ENCODE measurements around the gene NMT2. TPM values are rescaled to one million over a fixed set of nuclear protein-coding genes. Genes with fewer than 3 reads are reported as not detected.

Gene NMT2
- total RNA-seq = 47.3 and 64.5 TPM in 2 replicates

DNA sequence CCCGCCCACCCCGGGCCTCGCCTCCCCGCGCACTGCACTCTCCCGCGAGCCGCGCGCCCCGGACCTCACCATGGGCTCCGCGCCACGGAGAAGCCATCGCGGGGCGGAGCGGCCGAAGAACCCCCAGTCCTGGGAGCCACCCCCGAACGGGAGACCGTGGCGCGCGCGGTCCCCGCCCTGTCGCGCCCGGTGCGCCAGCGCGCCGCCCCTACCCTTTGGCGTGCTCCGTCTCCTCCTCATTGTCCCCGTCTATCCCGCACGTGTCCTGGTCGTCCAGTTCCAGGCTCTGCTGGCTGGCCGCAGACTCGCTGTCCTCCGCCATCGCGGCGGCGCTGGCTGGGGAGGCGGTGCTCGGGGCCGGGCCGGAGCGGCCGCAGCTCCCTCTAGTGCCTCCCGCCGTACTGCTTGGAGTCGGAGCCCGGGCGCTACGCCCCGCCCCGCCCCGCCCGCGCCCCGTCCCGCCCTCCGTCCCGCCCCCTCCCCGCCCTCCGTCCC lies at the start of gene NMT2:
Gene NMT2 (minus strand): TSS at position 403 of the 495 bp plus-strand sequence. CDS start 81 bp downstream, at position 322.

DNA sequence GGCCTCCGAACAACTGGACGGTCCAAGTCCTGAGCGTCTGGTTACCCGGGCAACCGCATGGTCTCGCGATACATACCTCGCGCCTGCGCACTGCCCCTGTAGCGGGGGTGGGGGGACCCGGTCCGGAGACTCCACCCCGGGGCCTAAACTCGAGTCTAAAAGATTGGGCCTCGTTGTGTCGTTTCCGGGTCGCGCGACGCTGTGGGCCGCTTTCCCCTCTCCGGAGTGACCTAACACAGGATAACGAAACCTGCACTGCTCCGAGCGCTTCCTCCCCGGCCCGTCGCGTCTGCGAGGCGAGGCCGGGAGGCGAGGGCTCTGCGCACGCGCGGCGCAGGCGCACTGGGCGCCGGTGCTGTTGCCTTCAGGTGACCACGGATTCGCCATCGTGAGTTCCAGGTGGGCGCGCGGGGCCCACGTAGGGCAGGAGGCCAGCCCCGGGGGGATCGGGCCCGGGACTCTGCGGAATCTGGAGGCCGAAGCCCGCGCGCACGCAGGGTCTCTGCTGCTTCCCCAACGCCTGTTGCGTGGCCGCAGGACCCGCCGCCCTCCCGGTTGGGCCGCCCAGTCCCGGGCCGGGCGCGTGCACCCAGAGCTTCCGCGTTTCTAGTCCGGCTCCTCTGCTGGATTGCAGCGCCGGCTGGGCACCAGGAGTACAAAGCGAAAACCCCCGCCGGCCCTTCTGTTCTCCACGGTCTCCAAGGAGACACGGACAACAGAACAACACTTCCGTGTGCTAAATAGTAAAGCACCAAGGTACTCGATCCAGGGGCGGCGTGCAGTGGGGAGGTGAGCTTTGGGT lies 71.3 kb downstream of the NMT2 start, which contains the start of gene RPP38:
Gene RPP38 (plus strand): TSS at position 345 of the 802 bp plus-strand sequence. CDS start 5,960 bp downstream, outside the sequence.

DNA sequence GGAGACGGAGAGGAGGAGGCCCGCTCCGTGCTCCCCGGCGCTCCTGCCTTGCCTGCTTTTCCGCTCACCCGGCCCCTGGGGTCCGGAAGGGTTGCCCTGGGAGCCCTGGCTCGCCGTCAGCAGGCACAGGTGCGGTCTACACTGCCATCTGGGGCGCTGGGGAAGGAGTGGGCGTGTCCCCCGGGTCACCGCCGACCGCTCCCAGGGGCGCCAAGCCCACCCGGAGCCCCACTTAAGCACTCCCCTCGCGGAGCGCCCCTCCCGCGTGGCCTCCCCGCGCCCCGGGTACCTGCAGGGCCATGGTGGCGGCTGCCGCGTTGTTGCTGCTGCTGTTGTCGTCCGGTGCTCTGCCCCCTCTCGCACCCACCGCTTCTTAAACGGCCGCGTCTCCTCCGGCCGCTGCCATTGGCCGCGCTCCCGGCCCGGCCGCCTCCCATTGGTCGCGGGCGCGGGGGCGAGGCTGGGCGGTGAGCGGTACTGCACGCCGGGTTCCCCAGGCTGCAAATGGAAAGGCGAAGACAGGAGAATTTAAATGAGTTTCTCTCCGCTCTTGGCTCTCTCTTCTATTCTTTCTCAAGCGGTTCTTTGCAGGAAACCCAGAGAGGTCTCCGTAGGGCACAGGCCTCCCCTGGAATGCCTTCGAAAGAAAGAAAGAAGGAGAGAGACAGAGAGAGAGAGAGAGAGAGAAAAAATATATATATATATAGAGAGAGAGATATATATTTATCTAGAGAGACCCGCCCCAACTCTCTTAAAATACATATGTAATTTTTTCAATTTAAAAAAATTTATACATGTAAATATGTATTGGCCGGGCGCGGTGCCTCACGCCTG lies 79.8 kb downstream of the NMT2 start, which contains the start of gene ACBD7:
Gene ACBD7 (minus strand): TSS at position 349 of the 834 bp plus-strand sequence. CDS start 48 bp downstream, at position 301.

Other genes with a start within 250 kb of the NMT2 start
- 9.4 and 10.9 TPM in 2 replicates for gene DCLRE1C, start 214.6 kb downstream of the NMT2 start, total RNA-seq
- gene MEIG1, start 209.3 kb downstream of the NMT2 start, total RNA-seq = 0.25 and 1.1 TPM in 2 replicates
- gene OLAH, start 124.8 kb downstream of the NMT2 start, total RNA-seq = under 0.01 TPM in 1 of 2 replicates, not detected in the other
- 4.8 and 5.3 TPM in 2 replicates for gene ACBD7, start 79.9 kb downstream of the NMT2 start, total RNA-seq
- 8.7 and 12.2 TPM in 2 replicates for gene RPP38, start 71.3 kb downstream of the NMT2 start, total RNA-seq
- gene FAM171A1, start 202.6 kb upstream of the NMT2 start, total RNA-seq = 12.3 and 15.4 TPM in 2 replicates

Data from aortic smooth muscle cell (primary cell).